Dedifferentiated amniotic fluid mesenchymal stem cell (primary cell): ENCODE measurements around the gene UBE2I.

Experiments
- DNase-seq: peaks from one replicate; pipeline ENCODE4 v3.0.0-alpha.2; 2016; ENCODE audit errors: extremely low spot score

Gene UBE2I

DNA sequence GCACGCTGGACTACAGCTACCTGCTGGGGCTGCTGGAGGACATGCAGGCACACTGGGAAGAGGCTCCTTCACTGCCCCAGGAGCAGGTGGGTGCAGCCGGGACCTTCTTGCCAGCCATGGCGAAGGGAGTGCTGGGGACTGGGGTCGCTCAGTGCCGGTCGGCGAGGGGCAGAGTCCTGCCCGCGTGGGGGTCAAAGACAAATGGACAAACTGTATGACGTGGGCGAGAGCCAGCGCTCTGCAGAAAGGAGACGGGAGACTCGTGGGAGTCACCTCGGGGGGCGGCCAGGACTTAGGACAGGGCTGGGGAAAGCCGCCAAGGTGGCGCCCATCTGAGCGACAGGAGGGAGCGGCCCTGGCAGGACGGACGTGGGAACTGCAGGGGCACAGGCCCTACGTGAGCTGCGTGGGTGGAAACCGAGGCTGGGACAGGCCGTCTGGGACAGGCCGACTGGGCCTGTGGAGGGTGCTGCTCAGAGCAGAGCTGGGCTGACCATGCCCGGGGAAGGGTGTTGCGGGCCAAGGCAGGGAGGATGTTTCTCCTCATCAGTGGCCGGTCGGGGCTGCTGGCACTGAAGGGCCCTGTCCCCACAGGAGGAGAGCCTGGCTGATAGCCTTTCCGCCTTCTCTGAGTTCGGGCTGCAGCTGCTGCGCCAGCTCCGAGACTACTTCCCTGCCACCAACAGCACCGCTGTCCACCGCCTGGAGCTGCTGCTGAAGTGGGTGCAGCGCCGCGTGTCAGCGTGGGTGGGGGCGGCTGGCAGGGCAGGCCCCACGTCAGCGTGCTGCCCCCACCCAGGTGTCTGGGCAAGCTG is 34.2 kb downstream of the UBE2I start:
- no peak for DNase-seq

DNA sequence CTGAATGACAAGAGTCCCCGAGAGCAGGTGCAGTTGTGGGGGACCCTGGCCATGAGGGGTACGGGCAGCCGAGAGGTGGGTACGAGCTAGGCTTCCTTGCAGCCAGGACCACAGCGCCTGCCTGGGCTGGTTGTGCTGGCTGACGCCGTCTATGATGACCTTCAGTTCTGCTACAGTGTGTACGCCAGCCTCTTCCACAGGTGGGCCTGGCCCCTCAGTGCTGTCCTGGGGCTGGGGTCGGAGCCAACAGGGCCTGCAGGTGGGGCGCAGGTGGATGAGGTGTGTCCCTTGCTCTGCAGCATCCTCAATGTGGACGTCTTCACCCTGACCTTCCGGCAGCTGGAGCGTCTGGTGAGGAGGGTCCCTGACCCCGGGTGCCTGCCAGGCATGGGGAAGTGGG is 35.1 kb downstream of the UBE2I start:
- DNase-seq: no peak

DNA sequence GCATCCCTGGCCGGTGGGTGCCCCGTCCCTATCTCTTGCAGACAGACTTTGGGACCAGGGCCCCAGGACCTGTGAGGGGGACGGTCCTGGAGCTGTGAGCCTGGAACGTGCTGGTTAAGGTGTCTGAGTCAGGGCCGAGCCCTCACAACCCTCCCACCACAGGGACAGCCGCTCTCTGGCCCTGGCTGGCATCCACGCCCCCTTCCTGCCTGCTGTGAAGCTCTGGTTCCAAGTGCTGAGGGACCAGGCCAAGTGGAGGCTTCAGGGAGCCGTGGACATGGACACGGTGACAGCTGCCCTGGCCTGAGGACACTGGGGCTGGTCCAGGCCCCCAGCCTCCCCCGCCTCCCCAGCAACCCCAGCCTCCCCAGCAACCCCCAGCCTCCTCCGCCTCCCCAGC is 35.7 kb downstream of the UBE2I start:
- no peak for DNase-seq

DNA sequence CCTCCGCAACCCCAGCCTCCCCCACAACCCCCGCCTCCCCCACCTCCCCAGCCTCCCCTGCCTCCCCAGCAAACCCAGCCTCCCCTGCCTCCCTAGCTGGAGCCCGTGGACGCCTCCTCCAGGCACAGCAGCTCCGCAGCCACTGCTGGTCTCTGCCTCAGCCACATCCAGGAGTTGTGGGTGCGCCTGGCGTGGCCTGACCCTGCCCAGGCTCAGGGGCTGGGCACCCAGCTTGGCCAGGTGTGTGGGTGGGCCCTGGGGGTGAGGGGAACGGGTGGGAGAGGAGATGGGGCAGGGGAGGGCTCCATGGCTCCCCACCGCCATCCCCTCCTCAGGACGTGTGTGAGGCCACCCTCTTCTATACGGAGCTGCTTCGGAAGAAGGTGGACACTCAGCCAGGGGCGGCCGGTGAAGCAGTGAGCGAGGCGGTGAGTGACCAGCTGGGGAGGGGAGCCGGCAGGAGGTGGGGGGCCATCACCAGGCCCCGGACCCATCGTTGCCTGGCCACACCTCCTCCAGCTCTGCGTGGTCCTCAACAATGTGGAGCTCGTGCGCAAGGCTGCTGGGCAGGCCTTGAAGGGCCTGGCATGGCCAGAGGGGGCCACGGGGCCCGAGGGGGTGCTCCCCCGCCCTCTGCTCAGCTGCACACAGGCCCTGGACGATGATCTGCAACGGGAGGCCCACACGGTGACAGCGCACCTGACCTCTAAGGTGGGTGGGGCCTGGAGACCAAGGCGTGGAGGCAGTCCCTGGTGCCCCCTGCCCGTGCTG is 36.4 kb downstream of the UBE2I start:
- DNase-seq: no peak

DNA sequence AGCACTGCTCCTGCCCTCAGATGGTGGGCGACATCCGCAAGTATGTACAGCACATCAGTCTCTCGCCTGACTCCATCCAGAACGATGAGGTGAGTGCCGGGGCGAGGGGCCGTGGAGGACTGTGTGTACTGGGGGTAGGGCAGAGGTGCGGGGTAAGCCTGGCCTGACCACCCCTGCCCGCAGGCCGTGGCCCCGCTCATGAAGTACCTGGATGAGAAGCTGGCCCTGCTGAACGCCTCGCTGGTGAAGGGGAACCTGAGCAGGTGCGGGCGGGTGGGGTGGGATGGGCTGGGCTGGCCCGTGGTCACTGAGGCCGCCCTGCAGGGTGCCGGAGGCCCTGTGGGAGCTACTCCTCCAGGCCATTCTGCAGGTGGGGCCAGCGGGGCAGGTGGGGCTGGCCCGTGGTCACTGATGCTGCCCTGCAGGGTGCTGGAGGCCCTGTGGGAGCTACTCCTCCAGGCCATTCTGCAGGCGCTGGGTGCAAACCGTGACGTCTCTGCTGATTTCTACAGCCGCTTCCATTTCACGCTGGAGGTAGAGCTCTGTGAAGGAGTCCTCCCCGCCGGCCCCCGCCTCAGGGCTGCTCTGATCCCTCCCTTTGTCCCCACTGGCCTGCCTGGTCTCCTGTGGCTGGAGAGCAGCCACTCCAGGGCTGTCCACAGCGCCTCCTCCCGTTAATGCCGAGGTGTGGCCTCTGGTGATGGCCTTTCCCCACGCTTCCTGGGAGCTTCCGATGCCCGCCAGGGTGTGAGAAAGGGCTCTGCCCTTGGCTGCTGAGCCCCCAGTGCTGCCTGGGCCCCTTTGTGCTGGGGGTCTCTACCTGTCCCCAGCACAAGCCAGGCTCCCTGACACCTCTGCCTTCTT is 37.2 kb downstream of the UBE2I start:
- DNase-seq: no peak

DNA sequence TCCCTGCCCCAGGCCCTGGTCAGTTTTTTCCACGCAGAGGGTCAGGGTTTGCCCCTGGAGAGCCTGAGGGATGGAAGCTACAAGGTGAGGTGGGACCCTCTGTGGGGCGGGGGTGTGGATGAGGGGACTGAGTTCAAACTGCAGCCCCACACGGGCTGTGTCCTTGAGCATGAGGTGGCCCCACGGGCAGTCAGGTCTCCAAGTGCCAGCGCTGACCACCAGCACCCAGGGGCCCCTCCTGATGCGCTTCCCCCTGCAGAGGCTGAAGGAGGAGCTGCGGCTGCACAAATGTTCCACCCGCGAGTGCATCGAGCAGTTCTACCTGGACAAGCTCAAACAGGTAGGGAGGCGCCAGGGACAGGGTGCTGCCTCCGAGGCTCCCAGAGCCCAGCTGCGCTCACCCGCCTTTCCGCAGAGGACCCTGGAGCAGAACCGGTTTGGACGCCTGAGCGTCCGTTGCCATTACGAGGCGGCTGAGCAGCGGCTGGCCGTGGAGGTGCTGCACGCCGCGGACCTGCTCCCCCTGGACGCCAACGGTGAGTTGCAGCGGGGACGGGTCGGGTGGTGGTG is 37.9 kb downstream of the UBE2I start:
- no peak for DNase-seq

DNA sequence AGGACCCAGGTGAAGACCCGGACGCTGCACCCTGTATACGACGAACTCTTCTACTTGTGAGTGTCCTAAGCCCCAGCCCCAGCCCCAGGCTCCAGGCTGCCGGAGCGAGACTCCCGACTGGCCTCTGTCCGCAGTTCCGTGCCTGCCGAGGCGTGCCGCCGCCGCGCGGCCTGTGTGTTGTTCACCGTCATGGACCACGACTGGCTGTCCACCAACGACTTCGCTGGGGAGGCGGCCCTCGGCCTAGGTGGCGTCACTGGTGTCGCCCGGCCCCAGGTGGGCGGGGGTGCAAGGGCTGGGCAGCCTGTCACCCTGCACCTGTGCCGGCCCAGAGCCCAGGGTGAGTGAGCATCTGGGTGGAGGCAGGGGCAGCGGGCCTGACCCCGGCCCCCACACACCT is 38.5 kb downstream of the UBE2I start:
- DNase-seq: no peak

DNA sequence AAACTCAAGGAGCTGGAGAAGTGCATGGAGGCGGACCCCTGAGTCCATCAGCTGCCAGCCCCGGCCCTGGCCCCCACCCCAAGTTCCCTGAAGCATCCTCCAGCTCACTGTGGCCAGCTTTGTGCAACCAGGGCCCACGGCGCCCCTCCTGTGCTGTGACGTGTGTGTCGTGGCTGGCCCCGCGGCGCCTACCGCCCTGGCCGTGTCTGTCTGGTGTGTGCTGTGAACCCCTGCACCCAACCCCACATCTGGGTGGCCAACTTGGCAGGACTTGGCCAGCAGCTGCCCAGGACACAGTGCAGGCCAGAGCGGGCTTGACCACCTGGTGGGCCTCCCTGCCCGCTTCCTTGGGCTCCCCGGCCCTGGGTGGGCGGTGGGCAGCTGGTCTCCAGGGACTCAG is 39.0 kb downstream of the UBE2I start:
- DNase-seq: no peak

DNA sequence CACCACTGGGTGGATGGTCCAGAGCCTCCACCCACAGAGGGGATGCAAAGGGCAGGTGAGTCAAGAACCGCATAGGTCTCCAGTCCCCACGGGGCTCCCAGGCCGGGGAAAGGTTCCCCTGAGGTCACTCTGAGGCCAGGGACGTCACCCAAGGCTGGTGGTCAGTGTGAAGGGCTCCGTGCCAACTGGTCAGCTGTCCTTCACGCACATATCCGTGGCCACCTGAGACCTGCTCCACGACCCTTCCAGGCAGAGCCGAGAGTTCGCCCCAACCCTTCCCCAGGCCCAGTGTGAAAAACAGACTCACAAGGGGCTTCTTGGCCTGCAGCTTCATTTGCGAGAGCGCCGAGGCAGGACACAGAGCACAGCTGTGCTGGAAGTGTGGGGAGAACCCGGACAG is 39.5 kb downstream of the UBE2I start:
- DNase-seq: no peak

DNA sequence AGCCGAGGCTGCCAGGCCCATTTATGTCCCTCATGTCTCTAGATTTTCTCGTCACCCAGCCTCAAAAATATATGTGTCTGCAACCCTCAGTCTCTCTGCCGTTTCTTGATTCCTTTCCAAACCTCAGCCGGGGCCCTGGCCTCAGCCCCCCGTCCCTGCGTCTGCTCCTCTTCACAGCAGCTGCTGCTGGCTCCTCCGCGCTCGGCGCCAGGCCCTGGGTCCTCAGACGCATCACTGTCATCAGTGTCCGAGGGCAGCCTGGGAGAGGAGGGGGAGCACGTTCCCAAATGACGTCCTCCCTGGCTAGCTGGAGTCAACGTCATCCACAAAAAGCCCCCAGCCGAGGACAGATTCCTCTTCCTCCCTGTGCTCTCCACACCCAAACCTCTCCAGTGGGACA is 39.9 kb downstream of the UBE2I start:
- DNase-seq: no peak

DNA sequence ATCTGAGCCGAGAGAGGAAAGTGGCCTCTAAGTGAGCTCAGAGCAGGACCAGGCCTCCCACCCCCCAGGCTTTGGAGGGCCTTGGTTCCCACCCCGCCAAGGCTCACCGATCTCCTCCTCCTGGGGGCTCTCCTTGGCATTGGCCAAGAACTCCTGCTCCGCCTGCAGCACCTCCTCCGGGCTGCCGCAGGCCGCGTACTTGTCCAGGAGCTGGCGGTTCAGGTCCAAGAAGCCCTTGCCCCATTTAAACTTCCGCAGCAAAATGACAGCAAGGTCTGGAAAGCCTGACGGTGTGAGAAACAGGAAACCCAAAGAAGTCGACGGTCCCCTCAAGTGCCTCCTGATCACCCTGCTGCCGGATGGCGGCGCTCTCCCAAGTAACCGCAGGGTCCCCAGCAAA is 40.5 kb downstream of the UBE2I start:
- DNase-seq: no peak

DNA sequence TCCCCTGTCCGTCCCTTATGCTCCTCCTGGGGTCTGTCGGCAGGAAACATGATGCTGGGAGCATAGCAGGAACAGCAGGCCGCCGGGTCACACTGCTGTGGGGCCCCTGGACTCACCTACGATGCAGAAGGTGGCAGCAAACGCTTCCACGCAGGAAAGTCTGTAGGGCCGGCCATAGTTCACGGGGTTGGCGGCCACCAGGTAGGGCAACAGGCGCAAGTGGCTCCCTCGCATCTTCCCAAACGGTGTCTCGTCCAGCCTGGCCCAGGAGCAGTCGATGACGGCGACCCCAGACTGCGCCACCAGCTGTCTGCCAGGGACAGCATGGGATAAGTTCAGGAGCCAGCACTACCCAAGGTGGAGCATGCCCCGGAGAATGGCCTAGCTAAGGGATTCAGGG is 41.3 kb downstream of the UBE2I start:
- no peak for DNase-seq

DNA sequence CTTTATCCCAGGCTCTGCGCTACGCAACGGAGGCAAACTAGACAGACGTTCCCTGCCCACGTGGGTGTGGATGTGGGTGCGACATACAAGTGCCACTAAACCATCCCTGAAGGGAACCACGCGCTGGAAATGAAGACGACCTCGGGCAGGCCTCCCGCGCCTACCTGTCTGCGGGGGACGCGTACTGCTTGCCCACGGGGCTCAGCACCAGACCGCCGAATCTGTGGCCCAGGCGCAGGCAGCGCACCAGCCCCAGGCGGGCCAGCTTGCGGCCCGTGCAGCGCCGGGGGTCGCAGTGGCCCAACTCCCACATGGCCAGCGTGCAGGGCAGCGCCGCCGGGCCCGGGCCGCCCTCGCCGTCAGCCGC is 41.8 kb downstream of the UBE2I start:
- DNase-seq: no peak

DNA sequence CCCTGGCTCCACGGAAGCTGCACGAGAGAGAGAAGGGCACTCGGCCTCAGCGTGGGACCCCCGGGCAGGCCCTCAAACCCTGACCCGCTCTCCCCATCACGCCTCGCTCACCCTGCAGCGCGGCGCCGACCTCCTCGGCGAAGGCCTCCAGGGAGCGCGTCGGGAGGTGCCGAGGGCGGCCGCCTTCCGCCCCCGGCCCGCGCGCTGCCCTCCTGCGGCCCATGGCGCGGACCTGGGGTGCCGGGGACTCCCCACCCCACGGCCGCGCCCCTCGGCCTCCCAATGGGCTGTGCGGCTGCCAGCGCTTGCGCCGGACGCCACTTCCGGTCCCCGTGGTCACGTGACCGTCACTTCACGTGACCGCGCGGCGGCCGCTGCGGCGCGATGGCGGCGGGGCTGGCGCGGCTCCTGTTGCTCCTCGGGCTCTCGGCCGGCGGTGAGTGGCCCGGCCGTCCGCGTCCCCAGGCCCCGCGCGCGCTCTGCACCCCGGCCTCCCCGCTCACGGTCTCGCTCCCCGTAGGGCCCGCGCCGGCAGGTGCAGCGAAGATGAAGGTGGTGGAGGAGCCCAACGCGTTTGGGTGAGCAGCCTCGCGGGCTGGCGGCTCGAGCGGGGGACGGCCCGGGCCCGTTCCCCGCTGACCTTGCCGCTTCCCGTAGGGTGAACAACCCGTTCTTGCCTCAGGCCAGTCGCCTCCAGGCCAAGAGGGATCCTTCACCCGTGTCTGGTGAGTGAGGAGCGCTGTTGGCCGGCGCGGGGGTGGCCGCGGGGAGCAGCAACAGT is 42.3 kb downstream of the UBE2I start, which contains the start of the genes GNPTG and TSR3:
GNPTG (plus strand) TSS at position 350 of the 781 bp plus-strand sequence; CDS start at position 385, 35 bp downstream.
TSR3 (minus strand) TSS at position 297 of the 781 bp plus-strand sequence; CDS start at position 223, 74 bp downstream.
- peak; percentile 60 for DNase-seq

DNA sequence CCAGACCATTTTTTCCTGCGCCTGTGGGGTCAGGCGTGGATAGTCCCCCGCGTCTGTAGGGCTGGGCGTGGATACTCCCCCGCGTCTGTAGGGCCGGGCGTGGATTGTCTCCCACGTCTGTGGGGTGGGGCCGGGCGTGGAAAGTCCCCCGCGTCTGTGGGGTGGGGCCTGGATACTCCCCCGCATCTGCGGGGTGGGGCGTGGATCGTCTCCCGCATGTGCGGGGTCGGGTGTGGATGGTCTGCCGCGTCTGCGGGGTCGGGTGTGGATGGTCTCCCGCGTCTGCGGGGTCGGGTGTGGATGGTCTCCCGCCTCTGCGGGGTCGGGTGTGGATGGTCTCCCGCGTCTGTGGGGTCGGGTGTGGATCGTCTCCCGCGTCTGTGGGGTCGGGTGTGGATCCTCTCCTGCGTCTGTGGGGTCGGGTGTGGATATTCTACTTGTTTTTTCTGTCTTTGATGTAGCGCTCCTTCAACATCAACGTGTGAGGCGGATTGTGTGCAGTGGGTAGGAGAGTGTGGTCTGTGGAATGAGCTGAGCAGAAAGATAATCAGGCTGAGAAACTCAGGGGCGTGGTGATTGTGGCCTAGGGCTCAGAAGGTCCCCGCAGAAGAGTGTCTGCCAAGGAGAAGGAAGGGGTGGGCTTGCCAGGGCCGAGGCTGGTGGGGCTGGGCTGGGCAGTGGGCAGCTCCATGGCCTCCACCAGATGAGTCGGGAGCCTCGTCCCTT is 45.5 kb downstream of the UBE2I start:
- no peak for DNase-seq

DNA sequence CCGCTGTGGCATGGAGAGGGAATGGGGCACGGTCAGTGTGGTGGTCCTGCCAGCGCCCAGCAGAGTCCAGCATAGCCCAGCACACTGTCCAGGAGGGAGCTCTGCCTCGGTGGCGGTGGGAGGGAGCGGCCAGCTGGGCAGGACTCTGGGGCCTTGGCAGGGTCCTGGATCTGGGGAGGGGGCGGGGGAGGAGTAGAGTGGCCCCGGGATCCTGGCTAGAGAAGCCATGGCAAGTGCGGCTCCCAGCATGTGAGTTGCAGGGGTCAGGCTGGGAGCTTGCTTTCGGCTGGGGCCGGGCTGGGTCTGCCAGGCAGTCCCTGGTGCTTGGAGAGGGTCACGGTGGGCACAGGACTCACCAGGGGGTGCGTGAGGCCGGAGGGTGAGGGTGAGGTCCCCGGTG is 46.2 kb downstream of the UBE2I start:
- no peak for DNase-seq

DNA sequence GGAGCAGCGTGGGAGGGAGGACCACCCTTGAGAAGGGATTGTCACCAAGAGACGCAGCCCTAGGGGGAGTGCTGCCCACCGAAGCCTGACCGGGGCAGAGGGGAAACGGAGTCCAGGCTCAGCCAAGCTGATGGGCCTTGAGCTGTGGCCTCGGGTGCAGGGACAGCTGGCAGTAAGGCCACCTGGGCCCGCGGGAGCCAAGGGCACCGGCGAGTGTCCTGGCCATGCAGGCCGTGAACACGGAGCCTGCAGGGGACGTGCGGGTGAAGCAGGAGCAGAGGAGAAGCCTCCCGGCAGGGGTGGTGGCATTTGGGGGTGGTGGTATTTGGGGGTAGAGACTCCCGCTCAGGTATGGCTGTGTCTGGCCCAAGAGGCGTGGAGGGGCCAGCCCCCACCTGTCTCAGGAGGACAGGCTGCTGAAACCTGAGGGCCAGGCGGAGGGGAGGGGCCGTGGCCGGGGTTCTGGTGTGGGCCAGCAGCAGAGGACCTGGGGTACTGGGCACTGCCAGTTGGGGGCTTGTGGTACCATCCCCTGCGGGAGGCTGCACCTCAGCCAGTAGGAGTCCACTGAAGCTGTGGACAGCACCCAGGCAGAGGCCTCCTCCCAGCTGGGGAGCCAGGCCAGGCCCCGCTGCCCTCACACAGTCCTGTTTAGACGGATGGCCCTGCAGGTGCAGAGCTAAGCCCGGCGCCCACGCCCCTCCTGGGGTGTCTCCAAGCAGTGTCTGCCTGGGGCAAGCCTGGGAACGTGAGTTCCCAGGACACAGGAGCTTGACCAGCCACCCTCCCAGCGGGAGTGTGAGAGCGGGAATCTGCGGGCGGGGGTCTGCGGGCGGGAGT is 46.8 kb downstream of the UBE2I start:
- no peak for DNase-seq

DNA sequence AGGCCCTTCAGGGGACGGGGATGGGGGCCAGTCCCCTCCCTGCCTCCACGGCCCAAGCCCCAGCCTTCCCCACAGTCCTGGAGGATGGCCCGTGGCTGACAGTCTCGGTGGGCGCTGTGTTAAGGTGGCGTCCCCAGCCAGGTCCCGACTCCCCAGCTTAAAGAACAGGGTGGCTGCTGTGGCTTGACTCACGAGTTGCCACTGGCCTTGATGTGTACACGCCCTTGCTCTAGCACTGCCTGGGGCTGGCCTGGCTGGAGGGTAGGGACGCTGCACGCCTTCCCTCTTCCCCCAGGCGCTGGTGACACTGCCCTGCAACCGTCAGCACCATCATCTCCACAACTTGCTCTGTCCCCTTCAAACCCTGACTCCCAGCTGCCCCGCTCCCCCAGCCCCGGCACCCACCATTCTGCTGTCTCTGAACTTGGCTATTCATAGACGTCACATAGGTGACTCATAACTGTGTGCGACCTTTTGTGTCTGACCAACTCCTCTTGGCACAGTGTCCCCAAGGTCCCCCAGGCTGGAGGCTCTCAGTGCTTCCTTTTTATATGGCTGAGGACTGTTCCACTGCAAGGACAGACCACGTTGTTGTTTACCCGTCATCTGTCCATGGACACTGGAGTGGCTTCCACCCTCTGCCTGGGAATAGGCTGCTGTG is 48.6 kb downstream of the UBE2I start:
- DNase-seq: no peak
